Endothelial cell of umbilical vein (primary cell): ENCODE data around the gene ATP1B3. TPM values are rescaled to one million over a fixed set of nuclear protein-coding genes. Genes with fewer than 3 reads are reported as not detected.

Experiments
- BruUV-seq: library from RNA; stranded (reverse); fragments of 400-500 nt; replicated peaks from 2 replicates; lab custom pipeline; 2021; lab: Mats Ljungman, UMichigan
- CTCF ChIA-PET: fragments of 300-600, 350-600 bp; sonication (Branson Sonifier 250); formaldehyde crosslinking; loops from one replicate; lab custom pipeline; 2021; ENCODE audit warnings: antibody characterized with exemption, inconsistent platforms; lab: Charles Lee
- POLR2A ChIA-PET: fragments of 300-600, 350-600 bp; sonication (Branson Sonifier 250); formaldehyde crosslinking; loops from one replicate; lab custom pipeline; 2021; ENCODE audit warnings: antibody characterized with exemption, inconsistent platforms; lab: Charles Lee
- DNase-seq: peaks from one replicate; pipeline ENCODE4 v3.0.0-alpha.2; 2011; ENCODE audit warnings: low read depth, low spot score
- FAIRE-seq: peaks from 2 replicates; lab custom pipeline; 2011; peaks lifted over from hg19 to GRCh38; lab: Jason Lieb, UNC
- H2AFZ ChIP-seq: 2 replicates; pipeline ENCODE4 v1.6.0; 2012; ENCODE audit warnings: low read depth, low read length, control low read depth, inconsistent platforms
- H3K27ac ChIP-seq: 2 replicates; pipeline ENCODE4 v1.5.1; 2011; ENCODE audit warnings: low read depth, mild to moderate bottlenecking, control low read depth, low read length, moderate library complexity; ENCODE audit not compliant: insufficient read depth
- H3K27me3 ChIP-seq, 2 experiments: 2 replicates each; pipeline versions ENCODE4 v1.6.0 to v1.6.1; 2011; ENCODE audit warnings: low read length in 2 of 2, mixed read lengths in 1 of 2; ENCODE audit not compliant: control insufficient read depth in 2 of 2, insufficient read depth in 2 of 2
- H3K36me3 ChIP-seq, 2 experiments: 2 replicates in 1 of 2; 3 replicates in 1 of 2; pipeline ENCODE4 v1.5.1; 2011; ENCODE audit warnings: low read length in 2 of 2, mild to moderate bottlenecking in 1 of 2, moderate library complexity in 1 of 2; ENCODE audit not compliant: control insufficient read depth in 2 of 2, insufficient read depth in 2 of 2; ENCODE audit errors: extremely low read depth in 1 of 2
- H3K4me1 ChIP-seq: 3 replicates; pipeline ENCODE4 v1.5.1; 2011; ENCODE audit warnings: mild to moderate bottlenecking, low read length; ENCODE audit not compliant: control insufficient read depth, insufficient read depth; ENCODE audit errors: extremely low read depth
- H3K4me2 ChIP-seq: 2 replicates; pipeline ENCODE4 v1.6.1; 2011; ENCODE audit warnings: low read length, control low read depth, mixed read lengths; ENCODE audit not compliant: insufficient read depth
- H3K4me3 ChIP-seq, 3 experiments: fragments of 200-600 bp in 1 of 3; sonication (generic), shearing (Covaris generic) in 1 of 3; replicated peaks in 1 of 3; 2 replicates each; pipeline ENCODE4 v1.5.1; 2011 to 2016; ENCODE audit warnings: control low read depth in 3 of 3, low read length in 3 of 3, mild to moderate bottlenecking in 2 of 3, inconsistent platforms in 1 of 3, low read depth in 1 of 3, moderate library complexity in 1 of 3; ENCODE audit not compliant: insufficient read depth in 1 of 3
- H3K79me2 ChIP-seq: 2 replicates; pipeline ENCODE4 v1.6.0; 2012; ENCODE audit warnings: low read length, inconsistent platforms; ENCODE audit not compliant: control insufficient read depth, insufficient read depth
- H3K9ac ChIP-seq: replicated peaks from 2 replicates; pipeline ENCODE3; 2011; ENCODE audit warnings: low read length, control low read depth; ENCODE audit not compliant: insufficient read depth; ENCODE audit errors: extremely low read depth
- H3K9me1 ChIP-seq: replicated peaks from 3 replicates; pipeline ENCODE4 v1.6.0; 2011; ENCODE audit warnings: mild to moderate bottlenecking, low read length; ENCODE audit not compliant: control insufficient read depth, insufficient read depth; ENCODE audit errors: extremely low read depth
- H3K9me3 ChIP-seq: replicated peaks from 2 replicates; pipeline ENCODE4 v1.5.1; 2012; ENCODE audit warnings: low read length, inconsistent platforms; ENCODE audit not compliant: control insufficient read depth, insufficient read depth
- H4K20me1 ChIP-seq: replicated peaks from 2 replicates; pipeline ENCODE3; 2011; ENCODE audit warnings: mild to moderate bottlenecking, low read length; ENCODE audit not compliant: control insufficient read depth, insufficient read depth; ENCODE audit errors: extremely low read depth
- CTCF ChIP-seq, 2 donors: IDR thresholded peaks; 1 replicate in 1 of 2; 2 replicates in 1 of 2; pipeline ENCODE4 v1.5.1; 2011; ENCODE audit warnings: low read length in 2 of 2, mild to moderate bottlenecking in 2 of 2, moderate library complexity in 2 of 2, control low read depth in 1 of 2, inconsistent platforms in 1 of 2, low read depth in 1 of 2; ENCODE audit not compliant: insufficient read depth in 1 of 2; ENCODE audit errors: extremely low read depth in 1 of 2
- EZH2 ChIP-seq: IDR thresholded peaks from 2 replicates; pipeline ENCODE4 v1.6.1; 2012; ENCODE audit warnings: borderline replicate concordance, low read depth, mild to moderate bottlenecking, moderate library complexity, low read length, inconsistent platforms; ENCODE audit not compliant: severe bottlenecking
- FOS ChIP-seq: IDR thresholded peaks from 2 replicates; pipeline ENCODE4 v1.6.1; 2011; ENCODE audit warnings: mild to moderate bottlenecking, low read length, moderate library complexity, borderline replicate concordance; ENCODE audit not compliant: insufficient read depth
- GATA2 ChIP-seq: IDR thresholded peaks from 2 replicates; pipeline ENCODE4 v1.7.0; 2011; ENCODE audit warnings: low read depth, mild to moderate bottlenecking, moderate library complexity, mixed read lengths, low read length; ENCODE audit not compliant: insufficient read length, insufficient read depth
- JUN ChIP-seq: IDR thresholded peaks from 2 replicates; pipeline ENCODE4 v1.6.1; 2011; ENCODE audit warnings: borderline replicate concordance, low read depth; ENCODE audit not compliant: insufficient read length, insufficient read depth
- MAX ChIP-seq: IDR thresholded peaks from 2 replicates; pipeline ENCODE4 v1.6.1; 2011; ENCODE audit not compliant: insufficient read depth, insufficient read length
- MYC ChIP-seq: IDR thresholded peaks from one replicate; pipeline ENCODE4 v1.6.1; 2011; ENCODE audit warnings: mild to moderate bottlenecking, low read depth, low read length
- POLR2A ChIP-seq: IDR thresholded peaks from 2 replicates; pipeline ENCODE4 v1.6.1; 2012; ENCODE audit warnings: low read depth, mild to moderate bottlenecking, control low read depth, low read length
- POLR2AphosphoS5 ChIP-seq: IDR thresholded peaks from 2 replicates; pipeline ENCODE4 v1.6.1; 2012; ENCODE audit warnings: low read depth, mild to moderate bottlenecking, control low read depth, low read length, moderate library complexity; ENCODE audit not compliant: insufficient read depth
- dilution Hi-C: fragments of 300-500 bp; cut with MboI; formaldehyde crosslinking; loops from one replicate; pipeline ENCODE4 v1.15.0; 2019; ENCODE audit warnings: low sequenced_read_pairs; ENCODE audit not compliant: extremely low pct_ligation_motif_present
- intact Hi-C: fragments of 100-400 bp; cut with micrococcal nuclease; formaldehyde crosslinking; loops from one replicate; pipeline ENCODE4 v1.10.0; 2022
- polyA plus RNA-seq, 4 experiments: library from polyadenylated mRNA; depleted of rRNA in 3 of 4; stranded (reverse) in 3 of 4; unstranded in 1 of 4; fragments of >200 nt; gene quantifications; 2 replicates each; pipeline versions ENCODE4 v1.2.1 to v1.2.3, GENCODE V29; 2011 to 2012; ENCODE audit warnings: missing spikeins in 1 of 4
- total RNA-seq: library from RNA; stranded (reverse); gene quantifications from 2 replicates; pipeline ENCODE4 v1.2.3, GENCODE V29; 2021

Gene ATP1B3
- total and polyA plus RNA-seq, 2 donors (not counting 3 experiments of a cell fraction or from before 2014, with no cell fraction given): 227 to 279 TPM

GRCh38 chr3:141940194-141940776, 63.8 kb downstream of the ATP1B3 start:
- Histone ChIP-seq H3K27ac (no peak overlapping the region), H2AFZ (no peak overlapping the region), H3K4me2 (peak overlapping the region; percentile 42), H3K9me1 (no peaks in the 10 kb centered on the region), H3K9me3 (no peaks in the 10 kb centered on the region), H3K4me3 (no peak overlapping the region), H3K79me2 (no peaks in the 10 kb centered on the region), H3K36me3 (no peaks in the 10 kb centered on the region), H3K9ac (no peak overlapping the region), H3K4me1 (peaks cover 22% of the 10 kb centered on the region), H4K20me1 (peaks cover 2% of the 10 kb centered on the region), H3K27me3 (peaks cover 17 to 20% of the 10 kb centered on the region in 2 experiments)
- peak; percentile 97 for TF ChIP-seq POLR2AphosphoS5
- TF ChIP-seq EZH2: no peak
- TF ChIP-seq GATA2: peak; percentile 97
- TF ChIP-seq FOS: peak; percentile 97
- TF ChIP-seq JUN: peak; percentile 85
- dilution Hi-C loops (no loop called here), intact Hi-C loops (loop anchor here (1.0 kb wide), 1 partner anchor 202 kb away; the partner anchor contains the start of gene RNF7)
- DNase-seq (peak; percentile 84), FAIRE-seq (peak; percentile 99)
- ChIA-PET CTCF (interaction anchor here (0.8 to 1.4 kb wide), 6 partner anchors 10 to 27 kb away, joined by 3 to 4 read pairs (median 4); no protein-coding TSS in a partner anchor), POLR2A (no interaction called here)
- no TSS peak for BruUV-seq

GRCh38 chr3:141941093-141941492, 64.7 kb downstream of the ATP1B3 start:
- Histone ChIP-seq H3K9me3 (no peaks in the 10 kb centered on the region), H3K4me1 (peaks cover 22% of the 10 kb centered on the region), H3K27ac (no peak overlapping the region), H3K27me3 (peaks cover 13 to 24% of the 10 kb centered on the region in 2 experiments), H3K9ac (no peak overlapping the region), H2AFZ (no peak overlapping the region), H3K36me3 (no peaks in the 10 kb centered on the region), H3K4me2 (peak overlapping the region; percentile 49), H3K79me2 (no peaks in the 10 kb centered on the region), H4K20me1 (peaks cover 2% of the 10 kb centered on the region), H3K9me1 (no peaks in the 10 kb centered on the region), H3K4me3 (no peak overlapping the region)
- peak; percentile 84 for FAIRE-seq
- intact Hi-C loops: no loop called here
- TF ChIP-seq FOS (peak; percentile 26), JUN (no peak), POLR2AphosphoS5 (peak; percentile 56), CTCF (IDR thresholded peaks at IDR 0.05; ENCODE audit: extremely low read depth in 1 of 2, insufficient read depth in 1 of 2, low read depth in 1 of 2, low read length in 2 of 2) (no peak), MYC (no peak), EZH2 (no peak), GATA2 (peak; percentile 98), POLR2A (no peak), MAX (no peak)
- ChIA-PET POLR2A (no interaction called here), CTCF (interaction anchor here (0.8 to 1.4 kb wide), 4 partner anchors 9 to 22 kb away, joined by 3 to 4 read pairs (median 4); no protein-coding TSS in a partner anchor)
- dilution Hi-C loops: no loop called here
- DNase-seq: peak; percentile 24
- no TSS peak for BruUV-seq
